Iris pigment epithelial cell (primary cell): ENCODE results near the gene PFN2.

Experiments
- DNase-seq: peaks from one replicate; pipeline ENCODE4 v3.0.0-alpha.2; 2011; ENCODE audit warnings: low read depth

Gene PFN2

GRCh38 chr3:149917124-149917667 is 53.5 kb downstream of the PFN2 start:
- no peak for DNase-seq
